HG03103 (cell line): ENCODE results near the gene CLDN18.

Source experiments
- ATAC-seq: cut with Tn5 transposase; IDR thresholded peaks from one replicate; pipeline ENCODE4 v1.9.1; 2021; ENCODE audit warnings: low read depth; ENCODE audit not compliant: unreplicated experiment

The CLDN18 gene

GRCh38 chr3:138023754-138024153 lies 13.8 kb downstream of the CLDN18 start:
- no peak for ATAC-seq

GRCh38 chr3:138025553-138025952 lies 15.6 kb downstream of the CLDN18 start:
- ATAC-seq = no peak

- no peak for ATAC-seq
Measured at GRCh38 chr3:138027821-138028220, 17.9 kb downstream of the CLDN18 start.

GRCh38 chr3:138030734-138031280 lies 20.8 kb downstream of the CLDN18 start:
- no peak for ATAC-seq

- ATAC-seq = no peak
Measured at GRCh38 chr3:138031536-138031935, 21.6 kb downstream of the CLDN18 start.

GRCh38 chr3:138032567-138032966 lies 22.6 kb downstream of the CLDN18 start:
- ATAC-seq = no peak

GRCh38 chr3:138033202-138033691 lies 23.3 kb downstream of the CLDN18 start:
- ATAC-seq = no peak

- ATAC-seq = no peak
Measured at GRCh38 chr3:138034918-138035317, 25.0 kb downstream of the CLDN18 start.

- peak; percentile 48 for ATAC-seq
Measured at GRCh38 chr3:138036572-138036971, 26.6 kb downstream of the CLDN18 start.

GRCh38 chr3:138038725-138039462 lies 28.9 kb downstream of the CLDN18 start:
- ATAC-seq = no peak

- no peak for ATAC-seq
Measured at GRCh38 chr3:138042043-138042442, 32.1 kb downstream of the CLDN18 start.

GRCh38 chr3:138043266-138044029 lies 33.5 kb downstream of the CLDN18 start:
- ATAC-seq = no peak

- no peak for ATAC-seq
Measured at GRCh38 chr3:138046085-138046484, 36.1 kb downstream of the CLDN18 start.

- ATAC-seq = no peak
Measured at GRCh38 chr3:138046955-138047354, 37.0 kb downstream of the CLDN18 start.

- ATAC-seq = no peak
Measured at GRCh38 chr3:138047596-138048158, 37.7 kb downstream of the CLDN18 start.

GRCh38 chr3:138049157-138049919 lies 39.4 kb downstream of the CLDN18 start:
- ATAC-seq = no peak

- peak; percentile 77 for ATAC-seq
Measured at GRCh38 chr3:138051947-138052802, 42.2 kb downstream of the CLDN18 start.

GRCh38 chr3:138054057-138054456 lies 44.1 kb downstream of the CLDN18 start:
- ATAC-seq = no peak

GRCh38 chr3:138057384-138057783 lies 47.4 kb downstream of the CLDN18 start:
- ATAC-seq = no peak

- no peak for ATAC-seq
Measured at GRCh38 chr3:138059261-138059660, 49.3 kb downstream of the CLDN18 start.
